C4-2B (cell line): ENCODE measurements around the gene BICRA.

ENCODE experiments used
- ZFX ChIP-seq: fragments of 450-650 bp; IDR thresholded peaks from 2 replicates; pipeline ENCODE4 v1.6.1; 2017
- TF ChIP-seq, protein P1 (sequence below): fragments of 450-650 bp; conservative IDR thresholded peaks from 2 replicates; pipeline ENCODE4 v1.5.1; 2017; ENCODE audit warnings: mild to moderate bottlenecking

DNA sequence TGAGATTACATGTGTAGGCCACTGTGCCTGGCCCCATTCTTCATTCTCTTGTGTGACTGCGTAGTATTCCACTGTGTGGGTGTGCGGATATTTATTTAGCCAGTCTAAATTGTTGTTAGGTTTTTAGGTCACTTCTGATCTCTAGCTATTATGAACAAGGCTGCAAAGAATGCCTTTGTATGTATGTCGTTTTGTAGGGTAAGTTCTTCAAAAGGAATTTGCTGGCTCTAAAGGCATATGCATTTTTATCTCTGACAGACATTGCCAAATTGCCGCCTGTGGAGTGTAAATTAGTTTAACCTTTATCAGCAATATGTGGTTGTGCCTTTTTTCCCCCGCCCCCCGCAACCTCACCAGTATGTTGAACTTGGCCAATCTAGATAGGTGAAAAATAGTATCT lies 74.0 kb downstream of the BICRA start:
- TF ChIP-seq, protein P1, sequence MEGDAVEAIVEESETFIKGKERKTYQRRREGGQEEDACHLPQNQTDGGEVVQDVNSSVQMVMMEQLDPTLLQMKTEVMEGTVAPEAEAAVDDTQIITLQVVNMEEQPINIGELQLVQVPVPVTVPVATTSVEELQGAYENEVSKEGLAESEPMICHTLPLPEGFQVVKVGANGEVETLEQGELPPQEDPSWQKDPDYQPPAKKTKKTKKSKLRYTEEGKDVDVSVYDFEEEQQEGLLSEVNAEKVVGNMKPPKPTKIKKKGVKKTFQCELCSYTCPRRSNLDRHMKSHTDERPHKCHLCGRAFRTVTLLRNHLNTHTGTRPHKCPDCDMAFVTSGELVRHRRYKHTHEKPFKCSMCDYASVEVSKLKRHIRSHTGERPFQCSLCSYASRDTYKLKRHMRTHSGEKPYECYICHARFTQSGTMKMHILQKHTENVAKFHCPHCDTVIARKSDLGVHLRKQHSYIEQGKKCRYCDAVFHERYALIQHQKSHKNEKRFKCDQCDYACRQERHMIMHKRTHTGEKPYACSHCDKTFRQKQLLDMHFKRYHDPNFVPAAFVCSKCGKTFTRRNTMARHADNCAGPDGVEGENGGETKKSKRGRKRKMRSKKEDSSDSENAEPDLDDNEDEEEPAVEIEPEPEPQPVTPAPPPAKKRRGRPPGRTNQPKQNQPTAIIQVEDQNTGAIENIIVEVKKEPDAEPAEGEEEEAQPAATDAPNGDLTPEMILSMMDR = no peak
- no peak for TF ChIP-seq ZFX
